HG03139 (cell line): ENCODE results near the gene ACTN3.
"Not testable (repeated sequence)": the region's sequence is repeated elsewhere in the genome, so short reads cannot be mapped to it uniquely, and the experiment has no call there.

Source experiments
- ATAC-seq: cut with Tn5 transposase; IDR thresholded peaks from one replicate; pipeline ENCODE4 v1.9.1; 2021; ENCODE audit not compliant: unreplicated experiment

ACTN3 gene

DNA sequence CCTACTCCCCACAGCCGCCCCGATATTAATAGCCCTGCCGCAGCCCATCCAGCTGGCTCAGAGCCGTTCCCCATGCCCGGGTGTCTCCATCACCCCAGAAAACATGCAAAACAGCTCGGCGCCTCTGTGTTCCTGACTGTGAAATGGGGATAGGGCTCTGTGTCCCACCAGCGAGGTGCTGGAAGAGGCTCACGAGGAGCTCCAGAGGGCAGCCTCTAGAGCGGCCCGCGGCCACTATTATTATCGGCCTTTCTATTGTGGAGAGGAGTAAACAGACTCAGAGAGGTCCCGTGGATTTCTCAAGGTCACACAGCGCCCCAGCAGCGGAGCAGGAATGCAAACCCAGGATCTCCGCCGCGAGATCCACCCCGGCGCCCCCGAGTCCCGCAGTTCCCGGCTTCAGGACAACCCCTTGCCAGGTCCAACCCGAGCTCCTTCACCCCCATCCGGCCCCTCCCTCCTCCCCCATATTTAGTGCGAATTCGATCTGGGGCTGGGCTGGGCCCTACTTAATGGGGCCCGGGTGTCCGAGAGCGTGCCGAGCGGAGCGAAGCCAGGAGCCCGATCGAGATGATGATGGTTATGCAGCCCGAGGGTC, at the start of gene ACTN3:
TSS of gene ACTN3 (plus strand) at position 536 of the 598 bp plus-strand sequence. CDS start at position 571, 35 bp downstream.
- no peak for ATAC-seq

DNA sequence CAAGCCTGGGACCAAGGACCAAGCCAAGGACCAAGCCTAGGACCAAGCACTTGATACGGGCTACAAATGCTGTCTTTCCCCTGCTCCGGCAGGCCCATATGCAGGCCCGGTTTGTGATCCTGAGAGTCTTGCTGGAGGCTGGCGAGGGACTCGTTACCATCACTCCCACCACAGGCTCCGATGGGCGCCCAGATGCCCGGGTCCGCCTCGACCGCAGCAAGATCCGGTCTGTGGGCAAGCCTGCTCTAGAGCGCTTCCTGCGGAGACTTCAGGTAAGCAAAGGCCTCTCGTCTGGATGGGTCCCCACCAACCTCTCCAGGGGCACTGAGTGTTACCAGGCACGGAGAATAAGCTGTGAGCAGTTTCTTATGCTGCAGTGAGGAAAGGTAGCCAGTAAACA, 49.5 kb upstream of the ACTN3 start:
- no peak for ATAC-seq

DNA sequence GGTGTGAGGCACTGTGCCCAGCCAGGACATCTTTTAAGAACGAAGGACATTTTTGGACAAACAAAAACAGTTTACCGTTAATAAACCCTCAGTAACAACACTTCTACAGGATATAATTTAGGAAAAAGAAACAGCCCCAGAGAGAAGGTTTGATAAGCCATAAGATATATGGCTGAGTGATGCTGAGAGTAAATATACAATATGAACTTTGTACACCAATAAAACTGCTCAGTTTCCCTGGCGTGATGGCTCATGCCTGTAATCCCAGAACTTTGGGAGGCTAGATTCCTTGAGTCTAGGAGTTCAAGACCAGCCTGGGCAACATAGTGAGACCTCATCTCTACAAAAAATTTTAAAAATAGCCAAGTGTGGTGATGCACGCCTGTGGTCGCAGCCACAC, 48.2 kb upstream of the ACTN3 start:
- ATAC-seq: no peak

DNA sequence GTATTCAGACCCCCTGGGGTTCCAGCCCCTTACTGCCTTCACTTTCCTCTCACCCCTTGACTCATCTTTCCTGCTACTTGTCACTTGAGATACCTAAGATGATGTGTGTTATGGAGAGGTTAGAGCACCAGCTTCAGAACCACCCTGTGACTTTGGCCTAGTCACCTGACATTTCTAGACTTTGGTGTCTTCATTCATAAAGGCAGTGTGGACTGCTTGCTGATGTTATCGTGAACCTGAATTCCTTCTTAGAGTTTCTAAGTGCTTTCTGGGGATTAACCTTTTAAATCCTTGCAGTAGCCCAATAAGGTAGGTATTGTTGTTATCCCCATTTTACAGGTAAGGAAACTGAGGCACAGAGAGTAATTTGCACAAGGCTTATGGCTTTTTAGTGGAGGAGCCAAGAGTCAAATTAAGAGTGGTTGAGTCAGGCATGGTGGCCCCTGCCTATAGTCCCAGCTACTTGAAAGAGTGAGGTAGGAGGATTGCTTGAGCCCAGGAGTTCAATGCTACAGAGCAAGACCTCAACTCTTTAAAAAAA, 41.4 kb upstream of the ACTN3 start:
- ATAC-seq: no peak

DNA sequence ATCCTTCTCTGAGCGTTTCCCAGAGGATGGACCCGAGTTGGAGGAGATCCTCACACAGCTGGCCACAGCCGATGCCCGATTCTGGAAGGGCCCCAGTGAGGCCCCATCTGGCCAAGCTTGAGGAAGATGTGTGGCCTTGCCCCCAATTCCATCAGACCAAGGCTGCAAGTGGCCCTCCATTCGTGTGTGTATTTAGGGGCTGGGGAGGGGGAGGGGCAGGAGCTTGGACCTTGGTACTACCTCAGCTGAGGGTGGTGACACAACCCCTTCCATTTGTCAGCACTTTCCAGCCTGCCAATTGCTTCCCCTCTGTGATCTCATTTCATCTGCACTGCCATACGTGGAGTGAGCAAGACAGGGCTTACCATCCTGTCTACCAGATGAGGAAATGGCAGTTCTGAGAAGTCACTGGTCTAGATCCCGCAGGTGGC, 37.6 kb upstream of the ACTN3 start:
- ATAC-seq: no peak

DNA sequence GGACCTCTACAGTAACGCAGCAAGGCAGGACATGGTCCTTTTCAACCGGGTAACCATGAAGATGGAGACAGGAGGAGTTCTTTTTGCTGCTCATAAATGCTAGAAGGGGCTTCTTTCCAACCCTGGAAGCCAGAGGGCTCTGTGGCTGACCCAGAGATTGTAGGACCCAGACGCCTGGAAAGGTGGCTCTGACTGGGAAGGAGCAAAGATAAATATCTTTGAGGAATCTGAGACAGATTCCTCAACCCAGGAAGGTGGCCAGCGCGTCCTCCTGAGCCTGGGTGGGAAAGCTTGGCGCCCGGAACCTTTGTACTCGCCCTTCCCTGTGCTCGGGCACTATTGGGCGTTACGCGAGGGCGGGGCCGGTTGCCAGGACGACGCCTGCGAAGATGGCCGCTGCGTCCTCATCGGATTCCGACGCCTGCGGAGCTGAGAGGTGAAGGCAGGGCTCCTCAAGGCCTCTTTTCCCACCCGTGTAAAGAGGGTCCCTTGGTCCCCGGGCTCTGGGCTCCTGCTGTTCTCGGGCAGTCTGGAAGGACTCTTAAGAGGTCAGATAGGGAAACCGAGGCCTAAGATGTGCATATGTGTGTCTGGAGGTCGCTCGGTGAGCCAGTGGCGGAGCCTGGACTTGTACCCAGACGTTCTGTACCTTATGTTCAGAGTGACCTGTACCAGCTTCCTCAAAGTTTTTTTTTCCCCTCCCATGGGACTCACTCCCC, 36.3 kb upstream of the ACTN3 start, which contains the start of gene BBS1:
TSS of gene BBS1 (plus strand) at position 365 of the 719 bp plus-strand sequence. CDS start at position 390, 25 bp downstream.
- peak; percentile 83 for ATAC-seq

DNA sequence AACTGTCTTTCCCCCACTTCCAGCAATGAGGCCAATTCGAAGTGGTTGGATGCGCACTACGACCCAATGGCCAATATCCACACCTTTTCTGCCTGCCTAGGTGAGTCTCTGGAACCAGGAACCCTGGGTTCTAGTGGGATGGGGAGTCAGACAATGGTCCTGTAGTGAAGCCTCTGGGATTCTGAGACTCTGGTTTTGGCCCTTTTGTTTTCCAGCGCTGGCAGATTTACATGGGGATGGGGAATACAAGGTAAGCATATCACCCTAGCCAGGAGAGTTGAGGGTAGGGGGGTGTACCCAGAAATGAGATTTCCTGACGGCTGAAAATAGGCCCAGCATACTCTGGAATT, 35.7 kb upstream of the ACTN3 start:
- no peak for ATAC-seq

DNA sequence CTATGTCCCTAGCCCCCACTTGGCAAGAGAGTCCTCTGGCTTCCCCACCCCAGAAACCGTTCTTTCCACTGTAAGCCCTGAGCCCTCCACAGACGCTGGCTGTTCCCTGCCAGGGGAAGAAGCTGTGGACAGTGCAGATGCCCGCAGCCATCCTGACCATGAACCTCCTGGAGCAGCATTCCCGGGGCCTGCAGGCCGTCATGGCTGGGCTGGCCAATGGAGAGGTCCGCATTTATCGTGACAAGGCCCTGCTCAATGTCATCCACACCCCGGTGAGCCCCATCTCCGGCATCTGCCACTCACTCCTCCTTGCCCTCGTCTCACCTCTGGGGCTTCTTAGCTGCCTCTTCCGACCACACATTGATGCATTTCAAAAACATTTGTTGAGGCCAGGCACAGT, 23.1 kb upstream of the ACTN3 start:
- ATAC-seq: no peak

DNA sequence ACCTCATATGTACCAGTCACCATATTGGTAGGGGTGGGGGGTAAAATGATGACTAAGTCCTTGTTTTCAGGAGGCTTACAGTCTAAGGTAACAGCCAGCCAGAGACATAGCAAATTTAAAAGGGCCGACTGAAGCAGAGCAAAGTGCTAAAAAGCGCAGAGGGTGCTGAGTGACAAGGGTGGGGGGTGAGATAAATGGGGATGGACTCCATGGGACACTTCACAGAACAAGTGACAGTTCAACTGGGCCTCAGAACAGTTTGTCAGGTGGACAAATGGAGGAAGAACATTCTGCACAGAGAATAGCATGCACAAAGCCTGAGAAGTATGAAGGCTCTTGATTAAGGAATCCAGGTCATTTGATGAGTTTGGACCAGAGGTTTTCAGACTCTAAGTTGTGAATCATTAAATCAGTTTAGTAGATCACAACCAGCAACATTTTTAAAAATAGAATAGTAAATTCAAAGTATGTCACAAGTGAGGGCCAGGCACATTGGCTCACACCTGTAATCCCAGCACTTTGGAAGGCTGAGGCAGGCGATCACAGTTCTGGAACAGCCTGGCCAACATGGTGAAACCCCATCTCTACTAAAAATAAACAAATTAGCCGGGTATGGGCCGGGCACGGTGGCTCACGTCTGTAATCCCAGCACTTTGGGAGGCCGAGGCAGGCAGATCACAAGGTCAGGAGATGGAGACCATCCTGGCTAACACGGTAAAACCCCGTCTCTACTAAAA, 22.2 kb upstream of the ACTN3 start:
- ATAC-seq: no peak

DNA sequence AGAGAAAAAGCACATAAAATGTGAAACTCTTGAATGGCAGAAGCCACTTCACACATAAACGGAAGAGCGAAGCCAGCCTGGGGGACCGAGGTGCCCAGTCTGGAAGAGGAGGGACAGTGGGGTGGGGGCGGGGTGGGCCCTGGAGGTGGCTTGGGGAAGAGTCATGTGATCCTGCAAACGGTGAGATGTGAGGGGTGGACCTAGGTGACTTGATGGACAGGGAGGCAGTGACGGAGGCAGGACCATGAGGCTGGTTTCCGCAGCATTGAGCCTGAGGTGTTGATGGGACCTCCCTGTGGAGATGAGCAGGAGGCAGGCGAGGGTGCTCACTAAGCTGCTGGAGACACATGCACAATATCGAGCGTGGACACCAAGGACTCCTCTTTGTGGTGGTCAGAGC, 17.6 kb upstream of the ACTN3 start:
- ATAC-seq: no peak

DNA sequence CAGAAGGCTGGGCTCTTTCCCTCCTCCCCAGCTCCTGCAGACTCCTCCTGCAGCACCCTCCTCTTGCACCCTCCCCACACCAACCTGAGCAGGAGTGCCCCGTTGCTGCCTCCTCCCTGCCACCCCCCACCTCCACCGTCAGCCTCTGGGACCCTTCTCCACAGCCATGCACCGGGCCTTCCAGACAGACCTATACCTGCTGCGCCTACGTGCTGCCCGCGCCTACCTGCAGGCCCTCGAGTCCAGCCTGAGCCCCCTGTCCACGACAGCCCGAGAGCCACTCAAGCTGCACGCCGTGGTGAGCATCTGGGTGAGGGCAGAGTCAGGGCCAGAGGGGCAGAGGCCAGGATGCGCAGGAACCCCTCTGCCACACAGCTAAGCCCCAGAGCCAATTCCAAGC, 17.0 kb upstream of the ACTN3 start:
- ATAC-seq: no peak

DNA sequence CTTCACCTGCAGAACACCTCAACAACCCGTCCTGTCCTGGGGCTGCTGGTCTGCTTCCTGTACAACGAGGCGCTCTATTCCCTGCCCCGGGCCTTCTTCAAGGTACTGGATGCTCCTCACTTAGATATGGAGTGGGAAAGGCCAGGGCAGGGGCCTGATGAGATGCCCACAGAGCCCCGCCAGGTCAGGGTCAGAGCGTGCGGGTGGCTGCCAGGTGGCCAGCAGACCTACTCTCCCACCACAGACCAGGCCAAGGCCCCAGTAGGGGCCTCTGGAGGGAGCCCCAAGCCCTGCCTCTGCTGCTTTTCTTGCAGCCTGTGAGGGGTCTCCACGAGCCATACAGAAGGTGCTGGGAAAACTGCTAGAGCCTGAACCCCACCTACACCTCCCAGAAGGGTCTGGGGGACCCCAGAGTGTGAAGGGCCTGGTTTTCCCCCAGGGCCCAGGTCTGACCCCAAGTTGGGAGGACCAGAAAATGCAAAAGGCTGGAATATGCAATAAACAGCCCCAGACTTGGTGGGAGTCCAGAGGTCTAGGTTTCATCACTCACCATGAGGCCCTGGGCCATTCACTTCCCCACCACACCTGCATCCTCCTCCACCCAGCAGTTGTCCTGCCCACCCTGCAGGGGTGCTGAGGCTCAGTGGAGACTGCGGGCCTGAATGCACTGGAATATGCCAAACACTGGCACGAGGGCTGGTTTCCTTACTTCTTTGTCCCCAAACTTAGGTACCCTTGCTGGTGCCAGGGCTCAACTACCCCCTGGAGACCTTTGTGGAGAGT, 15.6 kb upstream of the ACTN3 start:
- no peak for ATAC-seq

DNA sequence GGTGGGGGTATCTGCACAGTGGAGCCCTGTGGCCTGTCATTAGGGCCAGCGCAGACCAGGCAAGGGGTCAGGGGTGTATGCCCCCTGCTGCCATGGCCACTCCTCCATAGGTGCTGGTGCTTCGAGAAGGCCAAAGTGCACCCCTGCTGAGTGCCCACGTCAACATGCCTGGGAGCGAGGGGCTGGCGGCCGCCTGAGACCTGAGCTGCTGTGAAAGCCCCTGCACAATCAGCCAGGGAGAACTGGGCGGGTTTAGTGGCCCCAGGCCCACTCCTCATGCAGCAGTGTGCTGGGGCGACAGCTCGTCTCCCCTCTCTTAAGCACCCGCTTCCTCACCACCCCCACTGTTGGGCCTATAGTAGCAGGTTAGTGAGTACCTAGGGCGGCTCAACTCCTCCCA, 14.9 kb upstream of the ACTN3 start:
- ATAC-seq: no peak

DNA sequence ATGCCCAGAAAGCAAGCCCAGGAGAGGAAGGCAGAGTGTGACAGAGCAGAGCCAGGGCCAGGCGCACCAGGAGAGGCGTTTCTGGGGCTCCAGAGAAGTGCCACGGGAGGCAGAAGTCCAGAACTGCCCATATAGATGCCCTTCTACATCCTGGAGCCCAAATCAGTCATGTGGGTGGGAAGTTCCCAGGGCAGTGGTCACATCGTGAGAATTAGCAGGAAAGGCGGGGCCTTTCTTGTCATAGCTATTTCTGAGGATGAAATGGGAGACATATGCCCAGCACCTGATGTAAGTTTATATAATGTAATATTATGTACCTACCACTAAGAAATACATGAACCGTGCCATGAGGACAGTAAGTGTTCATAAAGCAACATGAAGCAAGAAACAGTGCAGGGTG, 13.9 kb upstream of the ACTN3 start:
- no peak for ATAC-seq

DNA sequence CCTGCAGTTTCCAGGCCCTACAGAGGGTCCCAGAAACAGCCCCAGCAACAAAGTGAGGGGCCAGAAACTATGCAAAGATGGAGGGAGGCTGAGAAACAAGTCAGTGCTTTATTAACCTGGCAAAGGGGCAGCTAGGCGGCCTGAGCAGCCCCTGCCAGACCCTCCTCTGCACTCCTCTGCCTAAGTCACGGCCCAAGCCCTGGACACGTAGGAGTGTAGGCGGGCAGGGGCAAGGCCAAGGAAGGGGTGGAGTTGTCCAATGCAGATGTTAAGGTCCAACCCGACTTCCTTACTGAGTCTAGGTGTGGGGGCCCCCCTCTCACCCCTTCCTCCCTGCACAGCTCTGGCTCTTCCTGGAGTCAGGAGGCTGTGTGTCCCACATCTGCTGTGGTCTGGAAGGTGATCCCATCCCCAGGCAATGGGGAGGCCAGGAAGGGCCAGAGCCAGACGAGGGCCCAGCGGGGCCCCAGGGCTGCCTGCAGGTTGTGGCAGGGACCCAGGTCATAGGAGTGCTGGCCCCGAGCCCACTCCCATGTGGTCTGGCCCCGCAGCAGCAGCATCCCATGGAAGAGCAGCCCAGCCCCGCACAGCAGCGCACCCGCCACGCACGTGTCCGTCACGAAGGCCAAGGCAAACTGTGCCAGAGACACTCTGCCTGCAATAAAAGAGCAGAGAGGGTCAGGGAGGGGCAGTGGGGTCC, 7.4 kb upstream of the ACTN3 start:
- ATAC-seq: no peak

DNA sequence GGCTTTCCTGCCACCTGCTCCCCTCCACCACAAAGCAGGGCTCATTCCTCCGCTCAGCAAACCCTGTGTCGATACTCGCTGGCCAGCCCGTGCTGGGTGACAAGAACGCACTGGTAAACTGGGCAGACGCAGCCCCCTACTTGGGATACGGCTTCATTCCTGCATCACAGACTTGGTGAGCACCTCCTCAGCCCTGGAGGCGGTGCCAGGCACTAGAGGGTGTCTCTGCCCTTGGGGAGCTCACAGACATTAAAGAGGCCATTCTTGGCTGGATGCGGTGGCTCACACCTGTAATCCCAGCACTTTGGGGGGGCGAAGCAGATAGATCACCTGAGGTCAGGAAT, 6.9 kb upstream of the ACTN3 start:
- ATAC-seq: no peak

DNA sequence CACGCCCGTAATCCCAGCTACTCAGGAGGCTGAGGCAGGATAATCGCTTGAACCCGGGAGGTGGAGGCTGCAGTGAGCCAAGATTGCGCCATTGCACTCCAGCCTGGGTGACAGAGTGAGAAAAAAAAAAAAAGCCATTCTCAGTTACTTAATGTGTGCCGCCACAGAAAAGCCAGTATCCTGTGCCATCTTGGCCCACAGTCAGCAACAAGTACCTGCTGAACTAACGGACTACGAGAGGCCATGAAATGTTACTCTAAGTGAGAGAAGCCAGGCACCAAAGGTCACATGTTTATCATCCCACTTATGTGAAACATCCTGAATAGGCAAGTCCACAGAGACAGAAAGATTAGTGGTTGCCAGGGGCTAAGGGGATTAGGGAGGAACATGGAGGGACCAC, 6.1 kb upstream of the ACTN3 start:
- ATAC-seq: not testable (repeated sequence)

DNA sequence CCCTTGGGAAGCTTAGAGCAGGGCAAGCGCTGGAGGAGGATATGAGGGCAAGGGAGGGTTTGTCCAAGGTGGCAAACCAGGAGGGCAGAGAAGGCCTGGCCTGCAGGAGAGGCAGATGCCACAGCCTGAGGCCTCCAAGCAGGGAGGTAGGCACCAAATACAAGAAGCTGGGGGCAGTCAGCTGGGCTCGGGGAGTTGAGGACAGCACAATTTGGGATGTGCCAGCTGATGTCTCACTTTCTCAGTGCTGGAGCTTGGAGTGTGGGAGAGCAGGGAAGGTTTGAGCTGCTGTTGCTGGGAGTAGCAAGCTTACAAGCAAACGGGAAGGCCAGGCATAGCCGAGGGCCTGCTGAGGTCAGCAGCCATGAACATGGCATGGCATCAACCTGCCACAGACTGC, 4.8 kb upstream of the ACTN3 start:
- ATAC-seq: no peak

DNA sequence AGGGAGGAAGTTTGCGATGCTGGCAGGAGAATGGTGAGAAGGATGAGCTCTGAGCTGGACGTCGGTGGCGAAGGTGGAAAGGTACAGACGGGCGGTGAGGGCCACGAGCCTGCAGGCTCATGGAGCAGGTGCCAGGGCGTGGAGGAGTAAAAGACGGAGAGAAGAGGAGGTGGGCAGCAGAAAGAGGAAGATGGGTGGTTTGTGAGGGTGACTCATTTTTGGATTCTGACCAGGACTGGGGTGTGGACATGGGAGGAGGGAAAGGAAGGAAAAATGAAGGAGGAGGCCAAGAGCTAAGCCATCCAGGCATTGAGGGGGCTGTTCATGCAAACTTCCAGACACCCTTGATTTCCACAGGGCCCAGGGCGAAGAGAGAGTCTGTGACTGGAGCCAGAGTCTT, 4.3 kb upstream of the ACTN3 start:
- ATAC-seq: no peak

DNA sequence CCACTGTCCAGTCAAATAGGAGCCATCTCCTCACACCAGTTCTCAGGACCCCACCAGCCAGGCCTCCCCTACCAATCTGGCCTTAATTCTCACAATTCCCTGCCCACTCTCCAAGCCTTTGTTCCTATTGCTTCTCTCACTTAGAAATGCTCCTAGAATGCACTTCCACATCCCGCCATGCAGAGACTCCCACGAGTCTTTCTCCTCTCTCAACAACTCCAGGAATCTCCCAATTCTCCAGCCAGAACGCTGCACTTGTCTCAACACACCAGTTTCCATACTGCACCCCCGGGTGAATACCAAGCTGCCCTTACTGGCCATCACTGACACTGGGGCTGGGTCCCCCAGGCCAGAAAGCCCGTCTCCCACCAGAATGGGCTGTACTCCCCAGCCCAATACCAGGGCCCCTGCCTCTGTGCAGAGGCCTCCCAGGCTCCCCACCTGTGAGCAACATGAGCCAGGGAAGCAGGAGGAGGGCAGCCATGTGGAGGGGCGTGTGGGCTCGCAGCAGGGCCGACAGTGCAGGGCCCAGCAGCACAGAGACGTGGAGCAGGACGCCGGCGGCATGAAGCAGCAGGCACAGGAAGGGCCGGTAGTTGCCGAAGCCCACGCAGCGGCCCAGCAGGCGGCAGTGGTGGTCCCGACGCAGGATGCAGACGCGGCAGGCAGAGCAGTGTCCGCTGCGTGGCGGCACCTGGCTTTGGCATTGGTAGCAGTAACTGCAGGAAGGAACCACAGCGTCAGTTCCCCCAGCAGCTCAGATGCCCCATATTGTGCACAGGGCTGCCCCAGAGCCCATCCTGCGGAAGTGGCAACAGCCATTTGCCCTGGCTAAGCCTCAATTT, 3.2 kb upstream of the ACTN3 start:
- peak; percentile 36 for ATAC-seq
